KBM-7 (cell line): Measurements from ENCODE around the gene TMEM181.
"Not testable (repeated sequence)": the region's sequence is repeated elsewhere in the genome, so short reads cannot be mapped to it uniquely, and the experiment has no call there.

Experiments
- DNase-seq: peaks from one replicate; pipeline ENCODE4 v3.0.0-alpha.2; 2015
- in situ Hi-C: fragments of 300-500 bp; cut with MboI; formaldehyde crosslinking; loops from 2 replicates; pipeline ENCODE4 v1.14.3; 2020; ENCODE audit warnings: low sequenced_read_pairs, low pct_unique_long_range_greater_than_20kb, mixed read lengths

Gene TMEM181

DNA sequence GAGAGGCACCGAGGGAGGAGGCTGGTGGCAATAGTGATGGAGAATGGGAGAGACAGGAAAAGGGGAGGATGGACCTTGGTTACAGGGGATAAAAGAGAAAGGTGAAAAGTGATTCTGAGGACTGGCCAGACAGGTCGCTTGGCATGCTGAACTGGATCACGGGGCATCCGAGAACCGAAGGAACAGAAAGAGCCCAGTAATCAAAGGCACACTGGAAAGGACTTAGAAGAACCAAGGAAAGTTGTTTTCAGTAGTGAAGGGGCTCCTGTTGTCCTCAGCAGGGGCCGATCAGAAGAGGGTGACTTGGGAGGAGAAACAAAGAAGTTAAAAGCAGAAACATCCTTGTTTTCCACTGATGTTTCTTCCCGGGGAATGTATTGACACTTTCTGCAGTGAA, 108.8 kb downstream of the TMEM181 start:
- in situ Hi-C loops: no loop called here
- no peak for DNase-seq

DNA sequence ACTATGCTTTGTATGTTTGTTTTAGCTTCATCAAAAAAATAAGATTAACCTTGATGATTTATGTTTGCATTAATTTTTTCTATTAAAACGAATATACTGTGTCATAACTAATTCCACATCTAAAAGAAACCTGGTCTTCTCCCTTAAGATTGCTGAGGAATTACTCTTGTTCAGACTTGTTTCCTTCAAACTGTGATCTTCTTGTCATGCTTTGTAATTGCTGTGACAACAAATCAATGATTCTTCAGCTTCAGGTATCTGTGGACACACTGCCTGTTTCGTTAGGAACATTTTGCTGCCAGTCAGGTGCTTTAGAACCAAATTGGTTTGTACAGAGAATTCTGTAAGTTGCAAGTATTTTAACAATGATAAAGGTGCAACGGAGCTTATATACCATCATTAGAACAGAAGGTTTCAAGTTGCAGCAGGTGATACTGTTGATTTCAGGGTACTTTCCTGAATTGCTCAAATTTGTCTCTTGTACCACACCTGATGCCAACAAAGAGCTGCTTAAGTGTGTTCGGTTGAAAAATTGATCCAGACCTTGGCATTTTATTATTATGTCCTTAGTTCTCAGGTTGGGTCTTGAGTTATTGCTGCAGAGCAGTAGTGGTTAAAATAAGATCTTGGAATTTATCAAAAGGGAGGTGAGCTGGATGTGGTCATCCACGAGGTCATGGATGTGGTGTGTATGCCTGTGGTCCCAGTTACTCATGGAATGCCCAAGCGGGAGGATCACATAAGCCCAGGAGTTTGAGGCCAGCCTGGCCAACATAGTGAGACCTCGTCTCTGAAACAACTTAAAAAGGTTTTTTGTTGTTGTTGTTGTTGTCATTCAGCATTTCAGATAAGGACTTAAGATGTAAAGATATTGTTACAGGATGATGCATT, 109.5 kb downstream of the TMEM181 start:
- no peak for DNase-seq
- in situ Hi-C loops: no loop called here

- DNase-seq, in situ Hi-C loops: not testable (repeated sequence)
Observed at GRCh38 chr6:158672119-158672518, 112.2 kb downstream of the TMEM181 start.

- in situ Hi-C loops: no loop called here
- no peak for DNase-seq
Observed at GRCh38 chr6:158672726-158673125, 112.8 kb downstream of the TMEM181 start.

GRCh38 chr6:158674342-158675131, 114.6 kb downstream of the TMEM181 start:
- in situ Hi-C loops: loop anchor here (25.0 kb wide), 1 partner anchor 462 kb away; no protein-coding TSS in a partner anchor
- no peak for DNase-seq

DNA sequence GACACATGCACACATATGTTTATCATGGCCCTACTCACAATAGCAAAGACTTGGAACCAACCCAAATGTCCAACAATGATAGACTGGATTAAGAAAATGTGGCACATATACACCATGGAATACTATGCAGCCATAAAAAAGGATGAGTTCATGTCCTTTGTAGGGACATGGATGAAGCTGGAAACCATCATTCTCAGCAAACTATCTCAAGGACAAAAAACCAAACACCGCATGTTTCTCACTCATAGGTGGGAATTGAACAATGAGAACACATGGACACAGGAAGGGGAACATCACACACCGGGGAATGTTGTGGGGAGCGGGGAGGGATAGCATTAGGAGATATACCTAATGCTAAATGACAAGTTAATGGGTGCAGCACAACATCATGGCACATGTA, 117.2 kb downstream of the TMEM181 start:
- DNase-seq: not testable (repeated sequence)
- in situ Hi-C loops: loop anchor here (25.0 kb wide), 1 partner anchor 465 kb away; no protein-coding TSS in a partner anchor

- no peak for DNase-seq
- in situ Hi-C loops: loop anchor here (25.0 kb wide), 1 partner anchor 466 kb away; no protein-coding TSS in a partner anchor
Observed at GRCh38 chr6:158677906-158678578, 118.2 kb downstream of the TMEM181 start.

- in situ Hi-C loops: loop anchor here (25.0 kb wide), 1 partner anchor 468 kb away; no protein-coding TSS in a partner anchor
- no peak for DNase-seq
Observed at GRCh38 chr6:158680015-158680414, 120.1 kb downstream of the TMEM181 start.

- no peak for DNase-seq
- in situ Hi-C loops: loop anchor here (25.0 kb wide), 1 partner anchor 468 kb away; no protein-coding TSS in a partner anchor
Observed at GRCh38 chr6:158680481-158680880, 120.6 kb downstream of the TMEM181 start.

DNA sequence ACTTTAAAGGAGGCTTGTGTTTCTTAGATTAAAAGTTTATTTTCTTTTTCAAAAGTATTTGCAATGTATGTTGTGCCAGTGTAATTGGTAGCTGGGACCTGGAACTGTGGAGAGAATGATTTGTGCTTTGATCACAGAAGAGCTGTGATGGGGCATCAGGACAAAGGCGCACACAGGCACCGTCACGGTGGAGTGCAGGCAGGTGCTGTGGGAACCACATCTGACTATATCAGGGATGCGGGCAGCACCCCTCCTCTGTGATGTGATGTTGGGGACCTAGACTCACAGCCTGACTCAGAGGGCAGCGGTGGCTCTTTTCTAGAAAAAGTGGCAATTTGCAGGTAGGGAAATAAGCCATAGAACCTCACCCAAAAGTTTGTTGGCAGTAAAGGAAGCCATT, 124.4 kb downstream of the TMEM181 start:
- in situ Hi-C loops: loop anchor here (25.0 kb wide), 1 partner anchor 472 kb away; no protein-coding TSS in a partner anchor
- no peak for DNase-seq

DNA sequence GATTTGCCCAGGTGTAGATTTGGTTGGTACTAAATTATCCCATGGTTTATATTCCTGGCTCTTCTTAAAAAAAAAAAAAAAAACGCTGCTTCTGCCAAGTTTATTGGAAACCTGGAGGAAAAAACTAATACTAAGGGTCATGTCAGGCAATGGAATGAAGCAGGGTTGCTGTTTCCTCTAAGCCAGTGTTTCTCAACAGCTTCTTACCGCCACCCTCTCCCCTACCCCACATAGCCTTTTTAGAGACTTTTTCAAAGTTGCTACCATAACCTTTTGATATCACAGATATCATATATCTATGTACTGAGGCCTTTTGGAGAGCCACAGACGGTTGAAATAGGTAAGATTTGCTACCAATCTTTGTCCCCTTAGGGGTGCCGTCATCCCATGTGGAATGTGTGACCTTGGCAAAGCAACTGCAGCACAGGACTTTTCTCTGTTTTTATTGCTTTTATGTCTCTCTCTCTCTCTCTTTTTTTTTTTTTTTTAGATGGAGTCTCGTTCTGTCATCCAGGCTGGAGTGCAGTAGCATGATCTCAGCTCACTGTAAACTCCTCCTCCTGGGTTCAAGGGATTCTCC, 124.9 kb downstream of the TMEM181 start:
- in situ Hi-C loops: loop anchor here (25.0 kb wide), 1 partner anchor 473 kb away; no protein-coding TSS in a partner anchor
- no peak for DNase-seq
